Measurements from ENCODE around the gene FBXO38.

Gene FBXO38

DNA sequence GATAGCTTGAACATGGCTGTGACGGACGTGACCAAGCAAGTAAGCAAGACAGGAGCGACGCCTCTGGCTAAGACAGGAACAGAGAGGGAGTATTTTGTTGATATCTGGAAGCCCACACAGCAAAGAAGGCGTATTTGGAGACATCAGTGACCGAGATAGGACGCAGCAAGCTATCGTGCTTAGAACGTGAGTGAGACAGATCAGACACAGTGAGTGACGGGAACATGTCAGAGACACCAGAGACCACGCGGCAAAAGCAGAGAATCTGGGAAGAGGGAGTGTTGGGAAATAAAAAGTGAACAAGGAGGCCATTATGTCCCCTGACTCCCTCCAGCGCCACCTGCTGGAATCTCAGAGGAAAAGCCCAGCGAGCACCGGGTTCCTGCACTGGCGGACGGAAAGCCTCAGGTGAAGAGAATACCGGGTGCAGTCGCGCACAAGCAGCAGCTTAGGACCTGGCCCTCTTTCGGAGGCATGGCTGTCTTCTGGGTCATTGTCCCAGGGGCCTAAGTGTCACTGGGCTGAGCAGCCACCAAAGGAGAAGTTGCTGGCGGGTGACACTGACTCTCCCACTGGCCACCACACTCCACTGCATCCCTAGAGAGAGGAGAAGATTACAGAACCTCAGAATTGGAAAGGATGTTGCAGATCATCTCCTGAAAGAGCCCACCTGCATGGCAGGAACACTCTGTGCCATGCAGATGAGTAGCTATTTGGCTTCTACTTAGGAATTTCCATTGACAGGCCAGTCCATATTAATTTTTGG lies 99.1 kb downstream of the FBXO38 start:
- no peak for DNase-seq

DNA sequence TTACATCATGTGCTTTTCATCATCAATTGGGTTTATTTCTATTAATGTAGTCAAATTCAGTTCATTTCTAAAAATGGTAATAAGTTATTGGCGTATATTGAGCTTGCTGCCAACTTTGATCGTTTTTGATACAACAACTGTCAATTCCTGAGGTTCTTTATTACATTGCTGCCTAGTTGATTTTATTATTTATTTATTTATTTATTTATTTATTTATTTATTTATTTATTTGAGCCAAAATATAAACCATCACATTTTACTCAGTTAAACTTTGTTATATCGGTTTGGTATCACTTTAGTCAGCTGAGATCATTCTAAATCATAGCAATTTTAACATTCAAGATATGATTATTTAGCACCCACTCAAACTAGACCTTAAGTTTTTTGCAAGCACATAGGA lies 100.0 kb downstream of the FBXO38 start:
- no peak for DNase-seq

DNA sequence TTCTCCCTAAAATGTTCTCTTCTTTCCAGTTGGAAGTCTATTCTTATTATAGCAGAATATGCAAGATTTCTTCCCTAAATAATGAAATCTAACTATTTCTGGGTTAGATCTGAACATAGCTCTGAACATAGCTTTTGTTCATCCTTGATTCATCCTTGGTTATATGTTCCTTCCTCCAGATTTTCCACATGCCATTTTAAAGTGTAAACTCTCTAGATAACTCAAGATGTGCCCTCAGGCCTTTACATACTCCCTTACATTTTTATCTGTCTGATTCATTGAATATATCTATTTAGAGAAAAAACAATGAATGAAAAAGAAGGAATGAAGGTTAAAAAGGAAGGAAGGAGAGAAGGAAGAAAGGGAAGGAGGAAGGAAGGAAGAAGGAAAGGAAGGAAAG lies 100.9 kb downstream of the FBXO38 start:
- DNase-seq = no peak

DNA sequence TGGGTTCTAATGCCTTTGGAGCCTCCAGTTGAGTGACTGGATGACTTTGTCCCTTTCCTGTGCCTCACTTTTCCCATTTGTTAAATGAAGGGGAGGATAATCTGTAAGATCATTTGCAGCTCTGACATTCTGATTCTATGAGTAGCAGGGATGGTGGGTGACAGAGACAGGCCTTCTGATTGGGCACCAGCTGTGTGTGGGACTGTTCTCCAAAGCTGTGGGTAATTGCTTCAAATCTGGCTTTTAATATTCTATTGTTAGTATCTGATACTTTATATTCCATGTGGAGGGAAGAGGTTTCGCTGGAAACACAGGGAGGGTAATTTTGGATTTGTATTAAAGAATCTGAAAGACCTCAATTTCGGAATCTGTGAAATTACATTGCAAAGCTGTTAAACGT lies 102.7 kb downstream of the FBXO38 start:
- no peak for DNase-seq

DNA sequence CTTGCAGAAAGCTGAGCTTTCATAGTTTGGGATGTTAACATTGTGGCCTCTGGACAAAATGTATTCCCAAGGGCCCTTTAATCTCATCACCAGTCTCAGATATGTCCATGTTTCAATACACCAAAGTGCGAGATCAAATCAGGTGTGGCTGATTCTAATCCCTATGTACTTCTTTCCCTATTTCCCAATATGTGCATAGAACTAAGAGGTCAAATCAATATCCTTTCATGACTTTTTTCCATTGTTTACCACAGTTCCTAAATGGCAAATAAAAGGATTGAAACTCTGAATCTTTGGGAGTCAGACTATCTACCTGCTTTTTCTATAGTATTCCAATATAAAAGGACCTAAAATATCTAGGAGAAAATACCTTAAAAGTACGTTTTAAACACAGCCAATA lies 105.0 kb downstream of the FBXO38 start:
- DNase-seq = no peak

DNA sequence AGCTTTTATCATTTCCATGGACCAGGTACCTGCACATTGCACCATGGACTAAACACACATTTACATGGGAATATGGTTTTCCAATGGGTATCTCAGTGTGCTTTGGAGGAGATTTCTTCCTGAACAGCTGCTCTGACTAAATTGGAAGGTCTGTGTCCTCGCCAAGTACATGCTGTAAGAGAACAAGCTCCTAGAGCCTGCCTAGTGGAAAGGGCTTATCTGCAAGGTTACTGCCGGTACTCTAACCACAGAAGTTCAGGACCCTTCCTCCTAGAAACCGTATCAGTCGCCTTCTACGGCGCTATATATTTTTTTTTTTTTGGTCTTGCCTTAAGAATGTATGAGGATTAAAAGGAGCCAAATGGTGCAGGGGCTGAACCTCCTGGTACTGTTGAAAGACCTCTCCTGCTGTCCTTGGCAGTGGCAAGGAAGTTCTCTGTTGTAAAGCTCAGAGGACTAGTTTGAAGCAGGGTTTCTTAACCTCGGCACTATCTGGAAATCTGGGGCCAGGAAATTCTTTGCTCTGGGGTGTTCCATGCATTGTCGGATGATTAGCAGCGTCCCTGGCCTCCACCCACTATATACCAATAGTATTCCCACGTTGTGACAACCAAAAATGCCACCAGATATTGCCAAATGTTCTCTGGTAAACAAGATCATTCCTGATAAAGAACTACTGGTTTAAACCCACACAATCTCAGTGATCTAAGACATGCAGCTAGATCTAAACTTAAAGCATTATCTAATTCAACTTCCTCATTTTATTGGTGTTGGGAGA lies 107.4 kb downstream of the FBXO38 start:
- no peak for DNase-seq

DNA sequence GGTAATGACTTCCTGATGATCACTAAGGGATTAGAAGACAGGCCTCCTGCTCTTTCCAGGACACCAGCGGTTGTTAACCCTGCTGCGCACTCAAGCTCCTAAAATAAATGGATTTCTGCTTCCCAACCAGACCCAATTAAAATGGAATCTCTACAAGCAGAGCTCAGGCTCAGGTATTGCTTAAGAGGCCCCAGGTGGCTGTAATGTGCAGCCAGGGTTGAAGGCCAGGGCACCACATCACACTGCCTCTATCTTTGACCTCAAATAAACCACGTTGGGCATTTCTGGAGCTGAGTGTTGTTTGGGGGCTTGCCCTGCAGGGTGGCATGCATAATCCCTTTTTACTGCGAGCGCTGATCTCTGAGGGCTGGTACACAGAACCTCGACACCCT lies 108.0 kb downstream of the FBXO38 start:
- no peak for DNase-seq

DNA sequence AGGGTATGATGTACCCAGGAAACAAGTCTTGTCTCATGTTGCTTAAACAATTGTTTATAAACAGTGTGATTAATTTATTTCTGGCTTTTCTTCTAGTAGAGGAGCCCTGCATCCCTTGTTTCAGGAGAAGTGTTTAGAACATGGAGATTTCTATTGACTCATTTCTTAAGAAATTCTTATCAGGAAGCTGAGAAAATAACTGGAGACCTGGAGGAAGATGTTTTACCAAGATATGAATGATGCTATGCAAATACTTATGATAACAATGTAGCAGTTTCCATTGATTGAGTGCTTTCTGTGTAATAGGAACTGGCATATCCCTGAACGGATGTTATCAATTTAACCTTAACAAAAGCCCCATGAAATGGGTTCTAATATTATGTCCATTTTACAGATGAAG lies 108.6 kb downstream of the FBXO38 start:
- DNase-seq = no peak
